OCI-LY1 (cell line): ENCODE data around the gene MRTFA.

ENCODE experiments used
- H2AFZ ChIP-seq: fragments of 200-600 bp; sonication (generic), shearing (Covaris generic); 2 replicates; pipeline ENCODE4 v1.6.0; 2014; ENCODE audit warnings: antibody characterized with exemption, mild to moderate bottlenecking, low read length
- H3F3A ChIP-seq: fragments of 200-600 bp; sonication (generic), shearing (Covaris generic); 2 replicates; pipeline ENCODE4 v1.6.0; 2014; ENCODE audit warnings: mild to moderate bottlenecking, antibody characterized with exemption, low read length, moderate library complexity; ENCODE audit not compliant: insufficient read depth
- H3K27ac ChIP-seq: fragments of 200-600 bp; sonication (generic); 2 replicates; pipeline ENCODE4 v1.5.1; 2014; ENCODE audit warnings: low read length, mixed run types, mild to moderate bottlenecking, low read depth; ENCODE audit not compliant: poor library complexity, severe bottlenecking
- H3K27me3 ChIP-seq: fragments of 200-600 bp; sonication (generic); 2 replicates; pipeline ENCODE4 v1.6.0; 2014; ENCODE audit warnings: antibody characterized with exemption, mild to moderate bottlenecking, low read length, moderate library complexity; ENCODE audit not compliant: insufficient read depth
- H3K36me3 ChIP-seq: fragments of 200-600 bp; sonication (generic); 2 replicates; pipeline ENCODE4 v1.6.1; 2014; ENCODE audit warnings: mild to moderate bottlenecking, antibody characterized with exemption, low read length, moderate library complexity, mixed read lengths; ENCODE audit not compliant: insufficient read depth
- H3K4me1 ChIP-seq: fragments of 200-600 bp; sonication (generic); 2 replicates; pipeline ENCODE4 v1.5.1; 2014; ENCODE audit warnings: mild to moderate bottlenecking, low read length, moderate library complexity; ENCODE audit not compliant: insufficient read depth, severe bottlenecking
- H3K4me2 ChIP-seq: fragments of 200-600 bp; sonication (generic), shearing (Covaris generic); 2 replicates; pipeline ENCODE4 v1.6.1; 2014; ENCODE audit warnings: low read length
- H3K4me3 ChIP-seq: fragments of 200-600 bp; sonication (generic); 2 replicates; pipeline ENCODE4 v1.5.1; 2014; ENCODE audit warnings: low read length, low read depth, mild to moderate bottlenecking, mixed read lengths; ENCODE audit not compliant: poor library complexity, severe bottlenecking
- H3K79me2 ChIP-seq: fragments of 200-600 bp; shearing (Covaris generic); 2 replicates; pipeline ENCODE4 v1.6.1; 2016; ENCODE audit warnings: mixed run types, low read length, mixed read lengths; ENCODE audit not compliant: insufficient read depth
- H3K9ac ChIP-seq: fragments of 200-600 bp; sonication (generic), shearing (Covaris generic); 2 replicates; pipeline ENCODE4 v1.6.1; 2014; ENCODE audit warnings: mild to moderate bottlenecking, low read length, mixed read lengths
- H3K9me2 ChIP-seq: fragments of 200-600 bp; sonication (generic), shearing (Covaris generic); 2 replicates; pipeline ENCODE4 v1.6.1; 2014; ENCODE audit warnings: low read depth, mild to moderate bottlenecking, low read length, mixed read lengths
- H3K9me3 ChIP-seq: fragments of 200-600 bp; shearing (Covaris generic); 2 replicates; pipeline ENCODE4 v1.6.1; 2014; ENCODE audit warnings: low read length, mixed read lengths
- H4K20me1 ChIP-seq: fragments of 200-600 bp; sonication (generic), shearing (Covaris generic); 2 replicates; pipeline ENCODE4 v1.6.0; 2016; ENCODE audit warnings: mild to moderate bottlenecking, low read length; ENCODE audit not compliant: insufficient read depth
- CTCF ChIP-seq: fragments of 200-600 bp; sonication (generic), shearing (Covaris generic); IDR thresholded peaks from 2 replicates; pipeline ENCODE4 v1.5.1; 2017; ENCODE audit warnings: mild to moderate bottlenecking, antibody characterized with exemption, low read length, moderate library complexity, mixed read lengths
- EZH2 ChIP-seq: fragments of 200-600 bp; sonication (generic), shearing (Covaris generic); IDR thresholded peaks from 2 replicates; pipeline ENCODE4 v1.8.0; 2017; ENCODE audit warnings: borderline replicate concordance, mixed run types, mild to moderate bottlenecking, antibody characterized with exemption, low read length, moderate library complexity, mixed read lengths

The MRTFA gene

GRCh38 chr22:40432625-40433024 is 203.9 kb downstream of the MRTFA start:
- H3K36me3 ChIP-seq = peaks cover 69% of the 10 kb centered on the region
- H3K27me3 ChIP-seq = no peaks in the 10 kb centered on the region
- H3K79me2 ChIP-seq = no peaks in the 10 kb centered on the region
- no peak for TF ChIP-seq EZH2
- no peak for TF ChIP-seq CTCF
- peaks cover 14% of the 10 kb centered on the region for H3F3A ChIP-seq
- H3K27ac ChIP-seq = no peak overlapping the region
- H3K4me3 ChIP-seq = no peak overlapping the region
- no peak overlapping the region for H3K4me2 ChIP-seq
- no peak overlapping the region for H2AFZ ChIP-seq
- H3K9ac ChIP-seq = no peak overlapping the region
- no peaks in the 10 kb centered on the region for H3K9me3 ChIP-seq
- no peaks in the 10 kb centered on the region for H3K9me2 ChIP-seq
- H4K20me1 ChIP-seq = no peaks in the 10 kb centered on the region
- peaks cover 29% of the 10 kb centered on the region for H3K4me1 ChIP-seq

- H3K4me2 ChIP-seq = no peak overlapping the region
- H3K4me3 ChIP-seq = no peak overlapping the region
- peaks cover 74% of the 10 kb centered on the region for H3K36me3 ChIP-seq
- peaks cover 24% of the 10 kb centered on the region for H3K4me1 ChIP-seq
- H4K20me1 ChIP-seq = no peaks in the 10 kb centered on the region
- peaks cover 14% of the 10 kb centered on the region for H3F3A ChIP-seq
- H3K9me3 ChIP-seq = no peaks in the 10 kb centered on the region
- H3K79me2 ChIP-seq = no peaks in the 10 kb centered on the region
- H3K9me2 ChIP-seq = no peaks in the 10 kb centered on the region
- H3K9ac ChIP-seq = no peak overlapping the region
- no peaks in the 10 kb centered on the region for H3K27me3 ChIP-seq
- TF ChIP-seq EZH2 (no peak), CTCF (no peak)
- no peak overlapping the region for H2AFZ ChIP-seq
- no peak overlapping the region for H3K27ac ChIP-seq
These were observed 204.4 kb downstream of the MRTFA start for GRCh38 chr22:40432157-40432556.

- no peaks in the 10 kb centered on the region for H3K9me2 ChIP-seq
- no peak overlapping the region for H3K4me3 ChIP-seq
- H3K27me3 ChIP-seq = no peaks in the 10 kb centered on the region
- no peak overlapping the region for H3K9ac ChIP-seq
- TF ChIP-seq EZH2 (no peak), CTCF (no peak)
- no peaks in the 10 kb centered on the region for H4K20me1 ChIP-seq
- H3K9me3 ChIP-seq = no peaks in the 10 kb centered on the region
- H3K4me2 ChIP-seq = no peak overlapping the region
- H3K79me2 ChIP-seq = no peaks in the 10 kb centered on the region
- peaks cover 85% of the 10 kb centered on the region for H3K36me3 ChIP-seq
- H3K4me1 ChIP-seq = peaks cover 12% of the 10 kb centered on the region
- H3F3A ChIP-seq = peaks cover 2% of the 10 kb centered on the region; the same call in 1 of the 2 replicates
- H3K27ac ChIP-seq = no peak overlapping the region
- H2AFZ ChIP-seq = no peak overlapping the region
These were observed 205.5 kb downstream of the MRTFA start for GRCh38 chr22:40430991-40431390.
